ENCODE measurements around the gene EXD2. TPM values are rescaled to one million over a fixed set of nuclear protein-coding genes. Genes with fewer than 3 reads are reported as not detected.

EXD2 gene
- total RNA-seq, 4 donors from 2014 or later: 18.2 to 22.0 (median 21.1) TPM

DNA sequence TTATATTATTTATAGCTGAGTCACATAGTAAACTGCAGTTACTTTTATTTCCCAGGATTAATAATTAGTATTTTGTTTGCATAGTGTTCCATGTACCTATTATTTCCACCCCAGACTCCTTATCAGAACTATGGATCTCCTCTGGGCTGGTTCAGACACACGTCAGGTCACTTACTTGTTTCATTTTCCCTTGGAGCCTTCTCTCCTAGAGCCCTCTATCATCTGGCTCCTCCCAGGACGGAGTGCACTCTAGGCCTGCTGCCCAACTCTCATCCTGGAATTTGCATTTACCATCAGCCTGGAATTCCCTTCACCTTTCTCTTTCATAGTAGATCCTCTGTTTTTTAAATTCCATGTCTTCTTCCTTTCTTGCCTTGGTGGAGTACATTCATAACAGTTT lies 40.2 kb downstream of the EXD2 start:
- no peak for TF ChIP-seq CTCF (IDR thresholded peaks at IDR 0.05; ENCODE audit: low read depth)

- no peak for TF ChIP-seq CTCF (IDR thresholded peaks at IDR 0.05; ENCODE audit: low read depth)
Measured at GRCh38 chr14:69232388-69232787, 41.1 kb downstream of the EXD2 start.

DNA sequence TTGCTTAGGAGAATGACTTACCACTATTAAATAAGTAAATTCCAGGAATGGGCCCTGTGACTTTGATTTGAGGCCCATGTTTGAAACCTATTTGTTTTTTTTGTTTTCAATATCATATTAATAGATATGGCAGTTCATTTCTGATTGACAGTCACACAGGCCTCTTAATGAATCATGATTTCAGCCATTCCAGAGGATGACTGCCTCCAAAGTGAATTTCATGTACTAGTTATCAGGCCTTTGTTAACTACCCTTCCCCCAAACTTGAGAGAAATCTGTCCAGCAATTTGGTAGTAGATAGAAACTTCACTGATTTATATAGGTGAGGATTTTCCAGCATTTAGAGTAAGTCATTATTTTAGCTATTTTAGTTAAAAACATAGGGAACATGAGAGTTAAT lies 42.8 kb downstream of the EXD2 start:
- TF ChIP-seq CTCF (IDR thresholded peaks at IDR 0.05; ENCODE audit: low read depth): no peak

GRCh38 chr14:69235708-69236107 lies 44.4 kb downstream of the EXD2 start:
- no peak for TF ChIP-seq CTCF (IDR thresholded peaks at IDR 0.05; ENCODE audit: low read depth)

- no peak for TF ChIP-seq CTCF (IDR thresholded peaks at IDR 0.05; ENCODE audit: low read depth)
Measured at GRCh38 chr14:69237142-69237541, 45.8 kb downstream of the EXD2 start.

GRCh38 chr14:69237584-69237983 lies 46.3 kb downstream of the EXD2 start:
- no peak for TF ChIP-seq CTCF (IDR thresholded peaks at IDR 0.05; ENCODE audit: low read depth)

DNA sequence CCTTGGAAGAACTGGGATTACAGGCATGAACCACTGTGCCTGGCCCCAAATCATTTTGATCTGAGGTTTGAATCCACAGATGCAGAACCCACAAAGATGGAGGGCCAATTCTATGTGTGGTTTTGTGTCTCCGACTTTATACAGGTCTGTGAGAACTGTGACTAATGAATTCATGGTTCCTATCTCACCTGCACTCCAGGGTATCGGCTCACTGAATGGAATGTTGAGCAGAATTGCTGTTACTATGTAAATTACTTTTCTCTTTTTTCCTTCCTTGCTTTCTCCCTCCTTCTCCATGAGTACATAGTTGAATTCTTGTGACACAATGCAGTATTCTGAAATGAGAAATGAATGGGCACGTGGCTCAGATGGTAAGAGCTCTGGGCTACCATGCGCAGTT lies 47.6 kb downstream of the EXD2 start:
- TF ChIP-seq CTCF (IDR thresholded peaks at IDR 0.05; ENCODE audit: low read depth): no peak
